Liver (tissue), 3 donors: ENCODE results near the gene SDF4.

Experiments
- JUND ChIP-seq, 2 donors: IDR thresholded peaks; 2 replicates each; pipeline ENCODE4 v1.6.1; 2016; ENCODE audit warnings: antibody characterized with exemption in 2 of 2
- REST ChIP-seq: IDR thresholded peaks from 2 replicates; pipeline ENCODE4 v1.6.1; 2016; ENCODE audit warnings: antibody characterized with exemption, mild to moderate bottlenecking
- TF ChIP-seq, protein P1 (sequence below): fragments of 150-350 bp; IDR thresholded peaks from 2 replicates; pipeline ENCODE4 v1.5.1; 2017; ENCODE audit warnings: improper control_type of control experiment, low read depth, low read length; ENCODE audit not compliant: missing input control
- TF ChIP-seq, protein P2 (sequence below): IDR thresholded peaks from 2 replicates; pipeline ENCODE4 v1.6.1; 2016; ENCODE audit warnings: antibody characterized with exemption
- donor health status: healthy.
- donor health status: healthy.

- TF ChIP-seq, protein P1, sequence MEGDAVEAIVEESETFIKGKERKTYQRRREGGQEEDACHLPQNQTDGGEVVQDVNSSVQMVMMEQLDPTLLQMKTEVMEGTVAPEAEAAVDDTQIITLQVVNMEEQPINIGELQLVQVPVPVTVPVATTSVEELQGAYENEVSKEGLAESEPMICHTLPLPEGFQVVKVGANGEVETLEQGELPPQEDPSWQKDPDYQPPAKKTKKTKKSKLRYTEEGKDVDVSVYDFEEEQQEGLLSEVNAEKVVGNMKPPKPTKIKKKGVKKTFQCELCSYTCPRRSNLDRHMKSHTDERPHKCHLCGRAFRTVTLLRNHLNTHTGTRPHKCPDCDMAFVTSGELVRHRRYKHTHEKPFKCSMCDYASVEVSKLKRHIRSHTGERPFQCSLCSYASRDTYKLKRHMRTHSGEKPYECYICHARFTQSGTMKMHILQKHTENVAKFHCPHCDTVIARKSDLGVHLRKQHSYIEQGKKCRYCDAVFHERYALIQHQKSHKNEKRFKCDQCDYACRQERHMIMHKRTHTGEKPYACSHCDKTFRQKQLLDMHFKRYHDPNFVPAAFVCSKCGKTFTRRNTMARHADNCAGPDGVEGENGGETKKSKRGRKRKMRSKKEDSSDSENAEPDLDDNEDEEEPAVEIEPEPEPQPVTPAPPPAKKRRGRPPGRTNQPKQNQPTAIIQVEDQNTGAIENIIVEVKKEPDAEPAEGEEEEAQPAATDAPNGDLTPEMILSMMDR = no peak
- TF ChIP-seq REST (no peak), JUND (IDR thresholded peaks at IDR 0.05) (no peak)
- TF ChIP-seq, protein P2, sequence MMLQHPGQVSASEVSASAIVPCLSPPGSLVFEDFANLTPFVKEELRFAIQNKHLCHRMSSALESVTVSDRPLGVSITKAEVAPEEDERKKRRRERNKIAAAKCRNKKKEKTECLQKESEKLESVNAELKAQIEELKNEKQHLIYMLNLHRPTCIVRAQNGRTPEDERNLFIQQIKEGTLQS = no peak
Observed at GRCh38 chr1:1273512-1274298, 41.9 kb upstream of the SDF4 start, which contains the start of gene UBE2J2.
